GM06990 (cell line): ENCODE measurements around the gene APPL2.

Experiments used
- DNase-seq: peaks from one replicate; pipeline ENCODE4 v3.0.0-alpha.2; 2011; ENCODE audit not compliant: insufficient read length; ENCODE audit errors: extremely low read depth
- H3K27me3 ChIP-seq: replicated peaks from 2 replicates; pipeline ENCODE4 v1.6.0; 2011; ENCODE audit warnings: low read length; ENCODE audit not compliant: control insufficient read depth, insufficient read depth
- H3K36me3 ChIP-seq: 2 replicates; pipeline ENCODE4 v1.5.1; 2011; ENCODE audit warnings: low read length; ENCODE audit not compliant: control insufficient read depth, insufficient read depth
- H3K4me3 ChIP-seq: replicated peaks from 2 replicates; pipeline ENCODE4 v1.5.1; 2011; ENCODE audit warnings: low read depth, mild to moderate bottlenecking, control low read depth, low read length
- TF ChIP-seq, protein P1 (sequence below): IDR thresholded peaks from 2 replicates; pipeline ENCODE4 v1.5.1; 2011; ENCODE audit warnings: low read length, control low read depth, mild to moderate bottlenecking, inconsistent platforms; ENCODE audit not compliant: insufficient read depth, poor library complexity, severe bottlenecking

APPL2 gene

DNA sequence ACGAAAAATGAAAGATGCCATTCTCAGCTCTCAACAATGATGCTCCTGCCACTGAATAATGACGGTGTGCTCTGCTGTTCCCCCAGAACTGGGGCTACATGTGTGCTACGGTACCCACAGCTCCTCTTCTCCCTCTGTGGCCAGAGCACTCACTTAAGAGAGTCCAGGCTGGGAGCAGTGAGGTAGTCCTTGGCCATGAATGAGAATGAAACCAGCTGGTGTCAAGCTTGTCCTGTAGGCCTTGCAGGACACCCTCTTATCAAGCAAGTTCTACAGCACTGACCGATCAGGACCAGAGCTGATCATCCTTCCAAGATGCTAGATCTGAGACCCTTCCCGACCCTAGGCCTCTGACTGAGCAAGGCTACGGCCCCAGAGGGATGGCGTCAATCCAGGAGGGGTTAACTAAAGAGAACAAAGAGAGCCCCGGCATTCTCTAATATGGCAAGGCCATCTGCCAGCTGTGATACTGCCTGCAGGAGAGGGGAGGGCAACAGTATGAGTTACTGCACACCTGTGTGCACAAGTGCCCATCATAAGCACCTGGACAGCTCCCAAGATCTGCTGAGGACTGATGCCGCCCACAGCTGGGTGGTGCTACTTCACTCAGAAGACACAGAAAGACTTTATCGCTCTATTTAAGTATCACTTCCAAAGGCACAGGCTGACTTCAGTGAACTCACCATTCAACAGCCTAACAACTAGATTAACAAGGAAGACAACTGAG lies 30.5 kb downstream of the APPL2 start:
- Histone ChIP-seq H3K4me3 (no peak overlapping the region), H3K27me3 (no peaks in the 10 kb centered on the region), H3K36me3 (peaks cover 3% of the 10 kb centered on the region)
- DNase-seq = no peak
- TF ChIP-seq, protein P1, sequence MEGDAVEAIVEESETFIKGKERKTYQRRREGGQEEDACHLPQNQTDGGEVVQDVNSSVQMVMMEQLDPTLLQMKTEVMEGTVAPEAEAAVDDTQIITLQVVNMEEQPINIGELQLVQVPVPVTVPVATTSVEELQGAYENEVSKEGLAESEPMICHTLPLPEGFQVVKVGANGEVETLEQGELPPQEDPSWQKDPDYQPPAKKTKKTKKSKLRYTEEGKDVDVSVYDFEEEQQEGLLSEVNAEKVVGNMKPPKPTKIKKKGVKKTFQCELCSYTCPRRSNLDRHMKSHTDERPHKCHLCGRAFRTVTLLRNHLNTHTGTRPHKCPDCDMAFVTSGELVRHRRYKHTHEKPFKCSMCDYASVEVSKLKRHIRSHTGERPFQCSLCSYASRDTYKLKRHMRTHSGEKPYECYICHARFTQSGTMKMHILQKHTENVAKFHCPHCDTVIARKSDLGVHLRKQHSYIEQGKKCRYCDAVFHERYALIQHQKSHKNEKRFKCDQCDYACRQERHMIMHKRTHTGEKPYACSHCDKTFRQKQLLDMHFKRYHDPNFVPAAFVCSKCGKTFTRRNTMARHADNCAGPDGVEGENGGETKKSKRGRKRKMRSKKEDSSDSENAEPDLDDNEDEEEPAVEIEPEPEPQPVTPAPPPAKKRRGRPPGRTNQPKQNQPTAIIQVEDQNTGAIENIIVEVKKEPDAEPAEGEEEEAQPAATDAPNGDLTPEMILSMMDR = no peak

DNA sequence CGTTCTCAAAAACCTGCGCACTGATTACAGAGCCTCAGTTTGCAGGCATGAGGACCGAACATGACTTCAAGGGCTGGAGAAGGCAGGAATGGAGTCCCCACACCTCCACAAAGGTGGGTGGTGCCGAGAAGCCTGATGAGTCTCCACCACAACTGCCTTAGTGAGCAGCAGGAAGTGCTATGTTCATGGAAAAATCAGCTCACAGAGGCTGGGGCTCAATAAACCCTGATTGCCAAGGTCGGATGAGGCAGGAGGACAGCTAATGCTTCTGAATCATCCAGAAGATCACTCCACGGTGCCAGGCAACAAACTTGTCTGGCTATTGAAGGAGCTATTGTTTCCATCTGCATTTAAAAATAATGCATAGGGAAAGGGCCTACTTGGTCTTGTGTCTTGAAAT lies 31.1 kb downstream of the APPL2 start:
- no peak for DNase-seq
- H3K36me3 ChIP-seq = peaks cover 3% of the 10 kb centered on the region
- TF ChIP-seq, protein P1 = no peak
- no peaks in the 10 kb centered on the region for H3K27me3 ChIP-seq
- no peak overlapping the region for H3K4me3 ChIP-seq

DNA sequence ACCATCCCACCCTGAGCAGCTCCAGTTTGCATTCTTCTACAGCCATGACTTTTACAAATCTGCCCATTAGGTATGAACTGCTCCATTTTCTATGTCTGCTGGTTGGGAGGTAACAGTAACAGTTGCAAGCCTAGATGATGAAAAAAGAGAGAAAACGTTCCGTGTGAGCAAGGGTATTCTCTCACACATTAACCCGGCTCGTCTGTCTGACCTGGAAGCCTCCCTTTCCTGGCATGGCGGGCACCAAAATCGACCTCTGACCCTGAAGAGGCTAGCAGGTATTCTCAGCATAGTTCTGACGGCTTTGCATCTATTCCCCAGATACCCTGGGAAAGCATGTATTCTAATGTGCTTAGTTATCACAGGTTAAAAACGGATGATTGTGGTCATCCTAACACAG lies 31.8 kb downstream of the APPL2 start:
- no peak for DNase-seq
- Histone ChIP-seq H3K36me3 (peaks cover 3% of the 10 kb centered on the region), H3K27me3 (no peaks in the 10 kb centered on the region), H3K4me3 (no peak overlapping the region)
- TF ChIP-seq, protein P1 = no peak

DNA sequence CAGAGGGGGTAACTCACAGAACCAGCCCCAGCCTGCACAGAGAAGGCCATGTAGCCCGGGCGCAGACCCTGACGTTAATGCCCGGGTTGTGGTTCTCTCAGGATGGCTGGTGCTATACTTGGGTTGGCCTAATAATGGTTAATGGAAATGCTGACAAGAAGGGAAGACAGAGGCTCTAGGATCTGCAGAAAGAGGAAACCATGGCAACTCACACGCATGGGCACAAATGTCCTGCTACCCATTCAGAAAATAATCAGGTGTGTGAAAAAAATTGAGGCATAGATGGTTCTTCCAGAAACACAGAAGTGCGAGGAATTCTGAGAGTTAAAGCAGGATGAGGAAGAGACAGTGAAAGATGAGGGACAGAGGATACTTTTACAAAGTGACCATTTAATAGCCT lies 33.8 kb downstream of the APPL2 start:
- Histone ChIP-seq H3K4me3 (no peak overlapping the region), H3K36me3 (peaks cover 6% of the 10 kb centered on the region), H3K27me3 (no peaks in the 10 kb centered on the region)
- no peak for DNase-seq
- TF ChIP-seq, protein P1 = no peak

DNA sequence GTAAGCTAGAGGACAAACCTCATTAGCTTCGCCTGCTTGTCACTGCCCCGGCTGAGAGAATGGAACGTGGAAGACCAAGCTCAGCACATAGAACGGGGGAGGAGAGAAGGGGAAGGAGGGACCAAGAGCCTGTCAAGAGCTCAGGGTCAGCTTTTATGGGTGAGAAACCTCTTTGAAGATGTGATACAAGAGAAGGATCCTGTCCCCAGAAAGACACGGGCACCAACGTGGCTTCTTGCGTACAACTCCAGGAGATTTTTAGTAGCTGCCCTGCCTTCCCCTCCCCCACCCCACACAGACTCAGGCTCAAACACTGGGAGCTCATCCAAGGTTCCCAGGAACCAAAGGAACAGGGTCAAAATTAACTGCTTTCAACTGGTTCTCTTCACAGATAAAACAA lies 34.7 kb downstream of the APPL2 start:
- TF ChIP-seq, protein P1 = no peak
- DNase-seq = no peak
- Histone ChIP-seq H3K4me3 (no peak overlapping the region), H3K27me3 (no peaks in the 10 kb centered on the region), H3K36me3 (peaks cover 3% of the 10 kb centered on the region; the same call in 1 of the 2 replicates)

DNA sequence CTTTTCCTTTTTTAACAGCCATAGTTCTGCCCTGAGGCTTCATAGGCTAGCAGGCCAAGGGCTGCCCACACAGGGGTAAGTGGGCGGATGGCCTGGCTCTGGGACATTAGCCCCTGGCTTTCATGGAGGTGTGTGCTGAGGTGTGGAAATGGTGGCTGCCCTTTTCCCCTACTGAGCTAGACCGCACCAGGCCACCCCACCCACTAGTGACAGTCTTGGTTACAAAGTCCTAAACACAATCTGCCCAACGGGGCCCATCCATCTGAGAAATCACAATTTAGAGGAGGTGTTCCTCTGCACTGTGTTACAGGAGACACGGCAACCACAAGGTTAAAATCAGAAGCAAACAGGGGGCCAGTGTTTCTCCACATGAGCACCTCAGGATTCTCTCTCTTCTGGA lies 35.6 kb downstream of the APPL2 start:
- DNase-seq = no peak
- Histone ChIP-seq H3K4me3 (no peak overlapping the region), H3K36me3 (peaks cover 3% of the 10 kb centered on the region; the same call in 1 of the 2 replicates), H3K27me3 (no peaks in the 10 kb centered on the region)
- TF ChIP-seq, protein P1 = no peak
